ENCODE results near the gene APOA1. TPM values are rescaled to one million over a fixed set of nuclear protein-coding genes. Genes with fewer than 3 reads are reported as not detected.

Gene APOA1
- total RNA-seq, 1 donor from 2014 or later = 0.64 TPM

DNA sequence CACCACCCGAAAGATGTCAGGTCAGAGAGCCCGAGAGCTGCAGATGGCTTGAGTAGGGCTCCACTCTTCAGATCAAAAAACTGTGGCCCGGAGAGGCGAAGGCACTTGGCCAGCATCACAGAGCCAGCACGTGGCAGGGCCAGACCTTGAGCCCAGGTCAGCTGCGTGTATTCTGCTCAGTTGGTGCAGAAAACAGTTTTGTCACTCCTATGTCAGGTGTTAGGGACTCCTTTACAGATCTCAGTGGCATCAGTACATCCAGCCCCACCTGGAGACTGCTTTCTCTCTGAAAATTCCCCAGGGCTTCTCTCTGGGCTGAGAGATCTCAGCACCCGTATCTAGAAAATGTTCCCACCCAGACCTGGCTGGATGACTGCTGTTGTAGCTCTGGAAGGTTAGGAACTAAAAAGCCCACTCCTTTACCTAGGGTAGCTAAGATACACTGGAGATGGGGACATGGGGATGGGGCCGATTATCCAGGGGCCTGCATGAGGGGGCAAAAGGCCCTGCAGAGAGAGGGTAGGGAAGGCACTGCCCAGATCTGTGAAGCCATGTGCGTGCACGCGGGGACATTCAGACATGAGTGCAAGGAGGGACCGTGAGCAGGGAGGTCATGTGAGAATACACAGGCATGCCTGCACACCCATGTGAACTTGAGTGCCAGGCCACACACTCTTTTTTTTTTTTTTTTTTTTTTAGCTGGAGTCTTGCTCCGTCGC, 3.4 kb downstream of the APOA1 start:
- no peak for ATAC-seq

DNA sequence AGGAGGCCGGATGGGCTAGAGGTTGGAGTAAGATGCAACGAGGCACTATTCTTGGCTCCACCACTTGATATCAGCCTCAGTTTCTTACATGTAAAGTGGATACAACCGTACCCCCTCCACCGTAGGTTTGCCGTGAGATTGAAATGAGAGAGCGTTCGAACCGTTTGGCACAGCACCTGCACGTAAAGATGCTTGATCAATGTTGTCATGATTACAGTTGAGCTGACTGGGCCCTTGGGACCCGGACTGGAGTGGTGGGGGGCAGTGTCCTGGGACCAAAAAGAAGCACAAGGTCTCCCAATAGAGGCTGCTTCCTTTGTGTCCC, 4.0 kb downstream of the APOA1 start:
- ATAC-seq = no peak

DNA sequence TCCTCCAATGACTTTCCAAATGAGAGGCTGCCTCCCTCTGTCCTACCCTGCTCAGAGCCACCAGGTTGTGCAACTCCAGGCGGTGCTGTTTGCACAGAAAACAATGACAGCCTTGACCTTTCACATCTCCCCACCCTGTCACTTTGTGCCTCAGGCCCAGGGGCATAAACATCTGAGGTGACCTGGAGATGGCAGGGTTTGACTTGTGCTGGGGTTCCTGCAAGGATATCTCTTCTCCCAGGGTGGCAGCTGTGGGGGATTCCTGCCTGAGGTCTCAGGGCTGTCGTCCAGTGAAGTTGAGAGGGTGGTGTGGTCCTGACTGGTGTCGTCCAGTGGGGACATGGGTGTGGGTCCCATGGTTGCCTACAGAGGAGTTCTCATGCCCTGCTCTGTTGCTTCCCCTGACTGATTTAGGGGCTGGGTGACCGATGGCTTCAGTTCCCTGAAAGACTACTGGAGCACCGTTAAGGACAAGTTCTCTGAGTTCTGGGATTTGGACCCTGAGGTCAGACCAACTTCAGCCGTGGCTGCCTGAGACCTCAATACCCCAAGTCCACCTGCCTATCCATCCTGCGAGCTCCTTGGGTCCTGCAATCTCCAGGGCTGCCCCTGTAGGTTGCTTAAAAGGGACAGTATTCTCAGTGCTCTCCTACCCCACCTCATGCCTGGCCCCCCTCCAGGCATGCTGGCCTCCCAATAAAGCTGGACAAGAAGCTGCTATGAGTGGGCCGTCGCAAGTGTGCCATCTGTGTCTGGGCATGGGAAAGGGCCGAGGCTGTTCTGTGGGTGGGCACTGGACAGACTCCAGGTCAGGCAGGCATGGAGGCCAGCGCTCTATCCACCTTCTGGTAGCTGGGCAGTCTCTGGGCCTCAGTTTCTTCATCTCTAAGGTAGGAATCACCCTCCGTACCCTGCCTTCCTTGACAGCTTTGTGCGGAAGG, 4.8 kb downstream of the APOA1 start:
- no peak for ATAC-seq

DNA sequence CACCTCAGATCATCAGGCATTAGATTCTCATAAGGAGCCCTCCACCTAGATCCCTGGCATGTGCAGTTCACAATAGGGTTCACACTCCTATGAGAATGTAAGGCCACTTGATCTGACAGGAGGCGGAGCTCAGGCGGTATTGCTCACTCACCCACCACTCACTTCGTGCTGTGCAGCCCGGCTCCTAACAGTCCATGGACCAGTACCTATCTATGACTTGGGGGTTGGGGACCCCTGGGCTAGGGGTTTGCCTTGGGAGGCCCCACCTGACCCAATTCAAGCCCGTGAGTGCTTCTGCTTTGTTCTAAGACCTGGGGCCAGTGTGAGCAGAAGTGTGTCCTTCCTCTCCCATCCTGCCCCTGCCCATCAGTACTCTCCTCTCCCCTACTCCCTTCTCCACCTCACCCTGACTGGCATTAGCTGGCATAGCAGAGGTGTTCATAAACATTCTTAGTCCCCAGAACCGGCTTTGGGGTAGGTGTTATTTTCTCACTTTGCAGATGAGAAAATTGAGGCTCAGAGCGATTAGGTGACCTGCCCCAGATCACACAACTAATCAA, 5.6 kb downstream of the APOA1 start:
- ATAC-seq = no peak

DNA sequence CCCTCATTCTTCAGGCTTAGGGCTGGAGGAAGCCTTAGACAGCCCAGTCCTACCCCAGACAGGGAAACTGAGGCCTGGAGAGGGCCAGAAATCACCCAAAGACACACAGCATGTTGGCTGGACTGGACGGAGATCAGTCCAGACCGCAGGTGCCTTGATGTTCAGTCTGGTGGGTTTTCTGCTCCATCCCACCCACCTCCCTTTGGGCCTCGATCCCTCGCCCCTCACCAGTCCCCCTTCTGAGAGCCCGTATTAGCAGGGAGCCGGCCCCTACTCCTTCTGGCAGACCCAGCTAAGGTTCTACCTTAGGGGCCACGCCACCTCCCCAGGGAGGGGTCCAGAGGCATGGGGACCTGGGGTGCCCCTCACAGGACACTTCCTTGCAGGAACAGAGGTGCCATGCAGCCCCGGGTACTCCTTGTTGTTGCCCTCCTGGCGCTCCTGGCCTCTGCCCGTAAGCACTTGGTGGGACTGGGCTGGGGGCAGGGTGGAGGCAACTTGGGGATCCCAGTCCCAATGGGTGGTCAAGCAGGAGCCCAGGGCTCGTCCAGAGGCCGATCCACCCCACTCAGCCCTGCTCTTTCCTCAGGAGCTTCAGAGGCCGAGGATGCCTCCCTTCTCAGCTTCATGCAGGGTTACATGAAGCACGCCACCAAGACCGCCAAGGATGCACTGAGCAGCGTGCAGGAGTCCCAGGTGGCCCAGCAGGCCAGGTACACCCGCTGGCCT, 7.1 kb downstream of the APOA1 start:
- no peak for ATAC-seq

DNA sequence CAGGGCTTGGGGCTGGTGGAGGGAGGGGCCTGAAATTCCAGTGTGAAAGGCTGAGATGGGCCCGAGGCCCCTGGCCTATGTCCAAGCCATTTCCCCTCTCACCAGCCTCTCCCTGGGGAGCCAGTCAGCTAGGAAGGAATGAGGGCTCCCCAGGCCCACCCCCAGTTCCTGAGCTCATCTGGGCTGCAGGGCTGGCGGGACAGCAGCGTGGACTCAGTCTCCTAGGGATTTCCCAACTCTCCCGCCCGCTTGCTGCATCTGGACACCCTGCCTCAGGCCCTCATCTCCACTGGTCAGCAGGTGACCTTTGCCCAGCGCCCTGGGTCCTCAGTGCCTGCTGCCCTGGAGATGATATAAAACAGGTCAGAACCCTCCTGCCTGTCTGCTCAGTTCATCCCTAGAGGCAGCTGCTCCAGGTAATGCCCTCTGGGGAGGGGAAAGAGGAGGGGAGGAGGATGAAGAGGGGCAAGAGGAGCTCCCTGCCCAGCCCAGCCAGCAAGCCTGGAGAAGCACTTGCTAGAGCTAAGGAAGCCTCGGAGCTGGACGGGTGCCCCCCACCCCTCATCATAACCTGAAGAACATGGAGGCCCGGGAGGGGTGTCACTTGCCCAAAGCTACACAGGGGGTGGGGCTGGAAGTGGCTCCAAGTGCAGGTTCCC, 7.8 kb downstream of the APOA1 start, which contains the start of gene APOC3:
TSS of gene APOC3 (plus strand) at position 383 of the 659 bp plus-strand sequence. CDS start 676 bp downstream, outside the sequence.
- ATAC-seq = no peak

DNA sequence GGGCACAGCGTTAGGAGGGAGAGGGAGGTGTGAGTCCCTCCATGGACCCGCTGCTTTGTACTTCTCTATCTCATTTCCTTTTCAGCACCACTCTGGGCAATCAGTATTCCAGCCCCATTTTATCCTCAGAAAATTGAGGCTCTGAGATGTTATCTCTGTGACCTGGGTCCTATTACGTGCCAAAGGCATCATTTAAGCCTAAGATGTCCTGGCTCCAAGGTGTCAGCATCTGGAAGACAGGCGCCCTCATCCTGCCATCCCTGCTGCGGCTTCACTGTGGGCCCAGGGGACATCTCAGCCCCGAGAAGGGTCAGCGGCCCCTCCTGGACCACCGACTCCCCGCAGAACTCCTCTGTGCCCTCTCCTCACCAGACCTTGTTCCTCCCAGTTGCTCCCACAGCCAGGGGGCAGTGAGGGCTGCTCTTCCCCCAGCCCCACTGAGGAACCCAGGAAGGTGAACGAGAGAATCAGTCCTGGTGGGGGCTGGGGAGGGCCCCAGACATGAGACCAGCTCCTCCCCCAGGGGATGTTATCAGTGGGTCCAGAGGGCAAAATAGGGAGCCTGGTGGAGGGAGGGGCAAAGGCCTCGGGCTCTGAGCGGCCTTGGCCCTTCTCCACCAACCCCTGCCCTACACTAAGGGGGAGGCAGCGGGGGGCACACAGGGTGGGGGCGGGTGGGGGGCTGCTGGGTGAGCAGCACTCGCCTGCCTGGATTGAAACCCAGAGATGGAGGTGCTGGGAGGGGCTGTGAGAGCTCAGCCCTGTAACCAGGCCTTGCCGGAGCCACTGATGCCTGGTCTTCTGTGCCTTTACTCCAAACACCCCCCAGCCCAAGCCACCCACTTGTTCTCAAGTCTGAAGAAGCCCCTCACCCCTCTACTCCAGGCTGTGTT, 8.5 kb downstream of the APOA1 start:
- ATAC-seq = no peak

DNA sequence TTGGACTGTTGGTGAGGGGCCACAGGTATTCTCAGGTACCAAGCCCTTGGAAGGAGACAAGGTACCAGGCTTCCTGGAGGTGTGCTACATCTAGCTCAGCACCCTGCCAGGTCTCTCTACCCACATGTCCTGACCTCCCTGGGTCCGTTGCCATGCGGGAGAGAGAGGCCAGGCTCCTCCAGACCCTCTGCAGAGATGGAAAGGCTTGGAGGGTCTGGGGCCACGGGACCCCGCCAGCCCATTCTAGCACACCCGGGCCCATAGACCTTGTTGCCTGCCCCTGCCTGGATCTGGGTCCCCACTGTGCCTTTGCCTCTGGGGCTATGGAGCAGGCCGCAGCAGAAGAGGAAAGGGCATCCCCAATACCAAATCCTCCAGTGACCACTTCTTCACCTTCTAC, 10.0 kb downstream of the APOA1 start:
- ATAC-seq = no peak

DNA sequence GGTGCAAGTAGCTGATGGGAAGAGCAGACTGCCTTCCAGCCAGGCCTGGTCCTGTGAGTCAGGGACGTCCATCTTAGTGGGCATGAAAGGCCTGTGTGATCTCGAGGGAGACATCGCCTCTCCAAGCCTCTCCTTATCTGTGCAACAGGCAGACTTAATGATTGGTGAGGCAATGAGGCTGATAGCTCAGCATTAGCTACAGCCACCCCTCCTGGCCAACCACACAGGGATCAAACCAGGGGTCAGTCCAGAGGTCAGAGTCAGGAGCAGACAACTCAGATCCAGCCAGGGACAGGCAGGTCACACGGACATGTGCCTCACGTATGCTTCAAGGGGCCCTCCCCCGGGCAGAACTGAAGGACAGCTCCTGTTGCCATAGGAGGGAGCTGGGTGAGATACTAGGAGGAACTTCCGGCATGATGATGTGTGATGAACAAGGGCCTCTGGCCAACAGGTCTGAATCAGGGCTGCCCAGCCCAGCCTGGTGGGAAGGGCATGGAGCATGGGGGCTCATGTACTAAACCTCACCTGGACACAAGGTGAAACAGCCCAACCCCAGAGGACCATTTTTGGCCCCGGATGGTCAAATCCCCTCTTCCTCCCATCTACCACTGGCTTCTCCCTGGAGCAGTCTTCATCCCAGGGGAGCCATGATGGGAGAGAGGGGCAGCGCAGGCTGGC, 10.5 kb downstream of the APOA1 start:
- no peak for ATAC-seq

DNA sequence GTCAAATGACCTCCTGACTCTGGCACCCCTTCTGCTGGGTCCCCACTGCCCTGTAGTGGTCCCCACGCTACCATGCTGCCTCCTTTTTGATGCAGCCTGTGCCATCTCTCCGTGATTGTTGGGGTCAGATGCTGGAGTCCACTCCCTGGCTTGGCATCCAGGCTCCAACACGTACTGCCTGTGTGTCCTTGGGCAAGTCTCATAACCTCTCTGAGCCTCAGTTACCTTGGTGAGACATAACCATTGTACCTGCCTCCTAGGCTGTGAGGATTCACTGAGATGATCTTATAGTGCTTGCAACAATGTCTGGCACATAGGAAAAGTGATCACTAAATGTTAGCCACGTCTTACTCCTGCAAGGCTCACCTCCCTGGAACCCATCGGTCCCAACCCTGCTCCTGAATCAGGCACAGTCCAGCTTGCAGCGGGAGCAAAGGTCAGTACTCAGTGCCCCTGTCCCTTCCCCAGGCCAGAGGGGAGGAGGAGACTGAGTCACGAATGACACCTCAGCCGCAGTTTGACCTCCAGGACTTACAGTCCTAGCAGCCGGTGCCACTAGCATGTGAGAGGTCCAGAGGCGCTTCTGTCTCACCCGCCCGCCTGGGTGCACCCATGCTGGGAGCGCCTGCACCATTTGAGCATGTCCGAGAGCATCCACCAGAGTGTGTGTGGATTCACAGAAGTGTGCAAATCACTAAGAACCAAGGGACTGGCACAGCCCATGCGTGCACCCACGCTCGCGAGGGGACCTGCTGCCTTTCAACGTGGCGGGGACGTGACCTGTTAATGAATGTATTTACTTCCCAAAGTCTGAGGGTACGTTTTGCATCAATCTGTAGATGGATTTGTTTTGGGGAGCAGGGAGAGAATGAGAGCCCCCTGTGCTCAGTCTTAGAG, 11.3 kb downstream of the APOA1 start:
- no peak for ATAC-seq

DNA sequence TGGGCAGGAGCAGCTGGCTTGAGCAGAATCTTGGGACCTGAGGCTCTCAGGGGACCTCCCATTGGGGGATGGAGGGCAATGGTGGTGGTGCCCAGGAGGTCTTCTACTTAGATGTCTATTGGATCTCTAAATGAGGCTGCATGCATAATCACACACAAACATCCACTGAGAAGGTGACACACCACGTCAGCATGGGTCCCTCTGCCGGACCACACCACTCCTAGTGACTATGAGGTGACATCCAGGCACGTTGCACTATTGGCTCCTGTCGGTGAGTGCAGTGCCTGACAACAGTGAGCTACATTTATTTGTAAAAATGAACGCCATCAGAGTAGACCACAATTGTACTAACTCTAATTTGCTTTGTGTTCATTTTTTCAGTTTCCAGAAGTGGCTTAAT, 12.0 kb downstream of the APOA1 start:
- no peak for ATAC-seq

DNA sequence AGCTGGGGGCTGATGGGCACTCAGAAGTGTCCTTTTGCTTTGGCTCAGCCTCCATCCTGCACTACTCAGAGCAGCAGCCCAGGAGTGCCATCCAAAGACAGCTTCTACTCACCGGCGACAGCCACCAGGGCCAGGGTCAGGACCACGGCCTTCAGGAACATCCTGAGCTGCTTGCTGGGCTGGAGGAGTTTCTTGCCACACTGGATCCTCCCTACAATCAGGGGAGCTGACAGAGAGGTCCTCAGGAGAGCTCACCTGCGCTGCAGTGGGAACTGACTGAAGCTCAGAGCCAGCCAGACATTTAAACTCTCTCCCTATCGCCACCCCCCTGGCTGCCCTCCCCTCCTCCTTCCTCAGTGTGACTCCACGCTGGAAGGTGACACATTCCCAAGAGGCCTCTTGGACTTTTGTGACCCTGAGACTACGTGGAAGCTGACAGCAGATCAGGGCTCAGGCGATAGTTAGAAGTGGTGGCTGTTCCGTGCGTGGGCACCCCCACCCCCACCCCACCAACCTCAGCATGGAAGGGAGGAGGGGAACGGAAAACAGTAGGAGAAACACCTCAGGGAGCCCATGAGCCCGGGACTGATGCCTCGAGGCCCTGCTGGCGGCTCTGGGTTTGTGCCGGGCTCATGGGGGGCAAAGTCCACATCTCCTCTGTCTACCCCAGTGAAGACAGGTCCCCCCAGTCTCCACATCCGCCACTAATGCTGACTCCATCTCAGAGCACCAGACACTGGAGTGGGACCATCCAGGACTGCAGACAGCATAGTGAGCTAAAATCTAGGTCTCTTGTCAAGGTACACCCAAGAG, 14.2 kb downstream of the APOA1 start, which contains the start of gene APOA4:
TSS of gene APOA4 (minus strand) at position 274 of the 813 bp plus-strand sequence. CDS start at position 161, 113 bp downstream.
- ATAC-seq = no peak

DNA sequence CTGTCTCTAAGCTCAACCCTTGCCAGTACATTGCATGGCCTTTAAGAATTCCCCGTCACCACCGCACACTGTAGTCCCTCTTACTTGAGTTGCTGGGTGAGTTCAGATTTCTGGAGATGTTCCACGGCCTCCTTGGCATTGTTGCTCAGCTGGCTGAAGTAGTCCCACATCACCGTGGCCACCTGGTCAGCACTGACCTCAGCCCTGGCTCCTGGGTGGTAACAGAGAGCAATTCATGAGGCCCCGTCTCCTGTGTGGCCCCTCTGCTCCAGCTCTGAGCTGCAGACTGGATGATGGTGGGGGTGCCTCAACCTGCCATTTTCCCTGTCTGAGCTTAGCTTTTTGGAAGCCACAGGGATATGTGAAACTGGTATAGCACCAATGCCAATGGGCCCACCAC, 14.8 kb downstream of the APOA1 start:
- no peak for ATAC-seq

DNA sequence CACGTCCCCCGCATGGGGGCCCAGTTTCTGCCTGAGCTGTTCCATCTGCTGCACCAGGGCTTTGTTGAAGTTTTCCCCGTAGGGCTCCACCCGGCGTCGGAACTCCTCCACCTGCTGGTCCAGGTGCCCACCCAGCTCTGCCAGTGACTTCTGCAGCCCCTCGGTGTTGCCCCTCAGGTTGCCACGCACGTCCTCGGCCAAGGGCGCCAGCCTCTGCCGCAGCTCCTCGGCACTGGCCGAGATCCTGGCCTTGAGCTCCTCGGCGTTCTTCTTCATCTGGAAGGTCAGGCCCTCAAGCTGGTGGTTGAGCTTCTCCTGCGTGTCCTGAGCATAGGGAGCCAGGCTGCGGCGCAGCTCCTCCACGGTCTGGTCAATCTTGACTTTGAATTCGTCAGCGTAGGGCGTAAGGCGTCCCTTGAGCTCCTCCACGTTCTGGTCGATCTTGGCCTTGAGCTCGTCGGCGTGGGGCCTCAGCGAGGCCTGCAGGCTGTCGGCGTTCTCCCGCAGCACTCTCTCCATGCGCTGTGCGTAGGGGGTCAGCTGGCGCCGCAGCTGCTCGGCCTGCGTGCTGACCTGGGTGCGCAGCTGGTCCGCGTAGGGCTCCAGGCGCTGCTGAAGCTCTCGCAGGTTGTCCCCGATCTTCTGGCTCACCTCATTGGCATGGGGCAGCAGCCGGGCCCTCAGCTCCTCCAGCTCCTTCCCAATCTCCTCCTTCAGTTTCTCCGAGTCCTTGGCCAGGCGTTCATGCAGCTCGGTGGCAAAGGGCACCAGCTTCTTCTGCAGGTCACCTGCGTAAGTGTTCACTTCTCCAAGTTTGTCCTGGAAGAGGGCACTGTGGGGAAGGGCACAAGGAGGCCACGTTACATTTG, 16.1 kb downstream of the APOA1 start:
- no peak for ATAC-seq

DNA sequence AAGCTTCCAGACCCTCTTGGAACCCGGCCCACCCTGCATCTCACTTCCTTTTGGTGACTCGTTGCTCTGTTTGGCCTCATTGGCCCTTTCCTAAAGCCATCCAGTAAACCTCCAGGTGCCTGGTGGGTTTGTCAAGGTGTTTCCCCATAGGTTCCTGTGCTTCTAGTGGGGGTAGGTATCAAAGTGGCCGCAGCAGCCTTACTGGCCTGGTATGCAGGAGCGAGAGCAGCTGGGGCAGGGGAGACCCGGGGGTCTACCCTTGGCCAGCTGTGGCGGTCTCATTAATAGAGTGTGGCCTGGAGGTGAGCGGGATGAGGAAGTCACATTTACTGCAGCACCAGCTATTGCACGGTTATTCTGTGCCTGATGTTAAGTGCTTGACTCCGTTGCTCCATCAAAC, 18.4 kb downstream of the APOA1 start:
- ATAC-seq = no peak

DNA sequence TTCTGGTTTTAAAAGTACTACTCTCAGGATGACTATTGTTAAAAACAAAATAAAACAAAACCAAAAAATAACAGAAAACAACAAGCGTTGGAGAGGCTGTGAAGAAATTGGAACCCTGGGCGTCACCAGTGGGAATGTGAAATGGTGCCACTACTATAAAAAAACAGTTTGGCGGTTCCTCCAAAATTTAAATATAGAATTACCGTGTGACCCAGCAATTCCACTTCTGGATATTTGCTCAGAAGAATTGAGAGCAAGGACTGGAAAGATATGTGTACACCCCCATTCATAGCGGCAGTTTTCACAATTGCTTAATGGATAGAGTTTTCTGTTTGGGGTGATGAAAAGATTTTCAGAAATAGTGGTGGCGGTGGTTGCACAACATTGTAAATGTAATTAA, 22.9 kb downstream of the APOA1 start:
- ATAC-seq = no peak

DNA sequence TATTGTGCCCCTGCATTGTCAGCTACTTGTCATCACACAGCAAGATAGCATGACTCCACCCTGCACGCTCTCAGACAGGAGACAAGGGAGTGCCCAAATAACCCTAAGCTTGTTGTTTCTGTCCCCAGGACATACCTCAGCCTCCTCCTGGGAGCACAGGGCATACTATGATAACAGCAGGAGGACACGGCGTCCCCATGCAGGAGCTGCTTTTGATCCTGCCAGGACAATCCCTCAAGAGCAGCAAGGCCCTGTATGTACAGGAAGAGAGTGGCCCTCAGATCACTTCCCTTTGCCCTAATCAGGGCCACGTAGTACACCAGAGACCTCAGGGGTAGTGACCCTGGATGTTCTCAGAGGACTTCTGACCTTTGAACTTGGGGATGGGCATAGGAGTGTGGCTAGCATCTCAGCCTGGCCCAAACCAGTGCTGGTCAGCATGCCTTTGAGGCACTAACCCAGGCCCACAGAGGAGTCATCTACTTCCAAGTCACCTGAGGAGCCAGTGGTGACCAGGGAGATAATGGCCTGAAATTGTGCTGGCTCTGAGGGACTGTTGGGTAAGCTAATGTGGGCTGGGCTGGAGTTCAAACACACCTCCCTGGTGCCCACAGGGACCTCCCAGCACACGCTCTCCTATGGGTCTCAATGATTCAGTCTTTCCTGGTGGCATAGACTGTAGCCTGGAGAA, 23.5 kb downstream of the APOA1 start:
- no peak for ATAC-seq
